Fibroblast of skin of left quadriceps (primary cell): ENCODE data around the gene POLE3.
"Not testable (repeated sequence)": the region's sequence is repeated elsewhere in the genome, so short reads cannot be mapped to it uniquely, and the experiment has no call there.

ENCODE experiments used
- DNase-seq, 2 experiments: peaks; one replicate each; pipeline ENCODE4 v3.0.0-alpha.2; 2013; ENCODE audit warnings: low read depth in 2 of 2

Gene POLE3, protein sequence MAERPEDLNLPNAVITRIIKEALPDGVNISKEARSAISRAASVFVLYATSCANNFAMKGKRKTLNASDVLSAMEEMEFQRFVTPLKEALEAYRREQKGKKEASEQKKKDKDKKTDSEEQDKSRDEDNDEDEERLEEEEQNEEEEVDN

DNA sequence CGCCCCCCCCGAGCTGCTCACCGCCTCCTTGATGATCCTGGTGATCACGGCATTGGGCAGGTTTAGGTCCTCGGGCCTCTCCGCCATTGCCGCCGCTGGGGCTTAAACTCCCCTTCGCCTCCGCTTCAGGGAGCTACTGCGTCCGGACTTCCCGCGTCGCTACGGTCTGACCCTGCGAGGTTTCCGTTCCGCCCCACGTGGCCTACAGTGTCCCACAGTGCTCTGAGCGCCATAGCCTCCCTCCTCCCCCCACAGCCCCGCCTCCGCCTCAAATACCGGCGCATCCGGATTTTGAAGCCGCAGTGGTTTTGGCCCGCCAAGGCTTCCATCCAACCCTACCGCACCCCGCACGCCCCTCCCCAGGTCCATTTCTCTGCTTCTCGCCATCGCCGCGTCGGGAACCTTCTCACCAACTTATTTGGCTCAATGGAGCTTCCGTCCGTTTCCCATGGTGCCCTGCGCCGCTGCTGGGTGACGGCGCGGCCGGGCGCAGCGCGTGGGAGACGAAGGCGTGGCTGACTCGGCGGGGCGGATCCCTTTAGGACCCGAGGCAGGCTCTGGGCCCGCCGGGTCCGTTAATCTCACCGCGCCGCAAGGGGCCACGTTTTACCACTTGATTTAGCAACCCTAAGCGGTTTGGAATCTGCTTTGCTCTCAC, at the start of gene POLE3, which contains the start of gene C9orf43:
POLE3 (minus strand) TSS at position 469 of the 658 bp plus-strand sequence; CDS start at position 87, 382 bp downstream.
C9orf43 (plus strand) TSS at position 541 of the 658 bp plus-strand sequence. CDS start 2,747 bp downstream, outside the sequence.
- DNase-seq = peak; percentile 92

DNA sequence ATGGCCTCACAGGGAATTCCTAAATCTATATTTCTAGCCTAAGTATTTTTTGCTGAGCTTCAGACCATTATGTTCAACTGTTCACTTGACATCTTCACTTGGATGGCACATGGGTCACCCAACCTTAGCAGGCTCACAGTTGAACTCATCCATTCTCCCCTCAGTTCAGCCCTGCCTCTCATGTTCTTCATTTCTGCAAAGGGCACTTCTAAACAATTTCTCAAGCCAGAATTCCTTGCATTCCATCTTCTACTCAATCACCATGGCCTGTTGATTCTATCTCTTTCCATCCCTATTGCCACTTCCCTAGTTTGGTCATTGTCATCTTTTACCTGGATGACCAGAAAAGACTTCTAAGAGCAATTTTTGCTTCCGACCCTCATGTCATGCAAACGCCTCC, 45.8 kb upstream of the POLE3 start:
- no peak for DNase-seq

DNA sequence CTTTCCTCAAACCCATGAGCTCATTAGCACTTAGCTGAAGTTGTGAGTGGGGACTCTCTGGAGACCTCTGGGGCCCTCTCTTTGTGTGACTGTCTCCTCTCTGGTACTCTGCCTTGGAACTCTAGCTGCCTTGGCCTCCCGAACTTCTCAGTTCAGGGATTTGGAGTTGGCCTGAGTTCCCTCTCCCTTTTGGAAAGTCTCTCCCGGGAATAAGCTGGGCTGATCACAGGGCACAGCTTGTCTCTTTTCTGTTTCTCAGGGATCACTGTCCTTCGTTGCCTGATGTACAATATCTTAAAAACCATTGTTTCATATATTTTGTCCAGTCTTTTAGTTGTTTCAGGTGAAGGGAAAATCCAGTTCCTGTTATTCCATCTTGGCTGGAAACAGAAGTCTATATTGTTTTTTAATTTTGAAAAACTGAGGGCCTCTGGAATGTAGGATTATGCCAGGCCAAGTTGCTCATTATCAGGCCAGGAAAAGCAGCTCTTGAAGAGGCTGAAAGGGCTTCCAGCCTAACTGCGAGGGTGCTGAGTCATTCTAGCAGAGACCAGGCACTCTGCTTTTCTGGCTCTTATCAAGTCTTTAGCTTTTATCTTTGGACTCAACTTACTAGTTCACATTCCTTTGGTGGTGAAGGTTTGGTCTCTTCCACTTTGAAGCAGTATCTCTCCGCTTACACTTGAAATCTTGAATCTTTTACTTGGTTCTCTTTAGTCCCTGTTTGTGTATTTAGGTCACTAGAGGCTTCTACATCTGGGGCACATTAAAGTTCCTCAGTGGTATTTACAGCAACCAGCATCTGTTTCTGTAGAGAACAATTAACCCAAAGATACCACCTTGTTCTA, 44.7 kb upstream of the POLE3 start:
- peak; percentile 65 to 67 for DNase-seq

DNA sequence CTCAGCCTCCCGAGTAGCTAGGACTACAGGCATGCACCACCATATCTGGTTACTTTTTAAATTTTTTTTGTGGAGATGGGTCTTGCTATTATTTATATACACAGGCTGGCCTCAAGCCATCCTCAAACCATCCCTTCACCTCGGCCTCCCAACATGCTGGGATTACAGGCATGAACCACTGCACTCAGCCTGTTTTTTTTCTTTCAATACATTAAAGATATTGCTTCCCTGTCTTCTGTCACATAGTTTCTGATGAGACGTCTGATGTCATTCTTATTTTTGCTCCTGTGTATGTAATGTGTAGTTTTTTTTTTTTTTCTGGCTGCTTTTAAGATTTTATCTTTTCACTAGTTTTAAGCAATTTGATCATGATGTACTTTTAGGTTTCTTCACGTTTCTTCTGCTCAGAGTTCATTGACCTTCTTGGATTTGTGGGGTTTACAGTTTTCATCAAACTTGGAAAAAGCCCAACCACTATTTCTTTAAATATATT, 41.7 kb upstream of the POLE3 start:
- DNase-seq = no peak

DNA sequence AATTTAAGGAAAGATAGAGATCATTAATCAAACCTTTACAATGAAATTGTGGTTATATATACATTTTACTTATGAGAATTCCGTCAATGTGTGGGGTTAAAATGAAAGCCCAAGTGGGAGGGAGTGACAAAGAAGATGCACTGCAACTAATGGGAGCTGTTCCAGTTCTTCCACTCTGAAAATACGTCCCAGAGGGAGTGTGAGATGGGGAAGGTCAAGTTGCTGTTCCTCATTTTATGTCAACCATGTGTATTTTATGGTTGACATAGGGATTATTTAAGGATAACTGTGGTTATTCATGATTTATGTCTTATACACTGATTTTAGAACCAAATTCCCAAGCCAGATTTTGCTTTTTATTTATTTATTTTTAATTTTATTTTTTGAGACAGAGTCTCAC, 38.9 kb upstream of the POLE3 start:
- no peak for DNase-seq

DNA sequence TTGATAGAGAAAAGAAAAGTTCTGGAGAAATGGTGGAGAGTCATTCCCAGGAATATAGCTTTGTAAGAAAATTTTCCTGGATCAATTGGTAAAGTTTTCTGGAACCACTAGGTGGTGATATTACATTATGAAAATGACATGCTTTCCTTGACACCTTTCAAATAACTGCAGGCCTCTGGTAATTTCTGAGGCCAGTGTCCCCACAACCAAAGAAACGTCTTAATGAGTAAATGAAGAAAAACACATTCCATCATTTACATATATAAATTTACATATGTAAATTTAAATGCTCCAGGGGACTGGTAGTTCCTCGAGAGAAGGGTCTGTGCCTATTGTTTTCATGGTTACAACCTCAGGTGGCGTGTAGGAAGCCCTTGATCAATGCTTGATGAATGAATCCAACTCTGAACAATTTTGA, 35.9 kb upstream of the POLE3 start:
- DNase-seq = peak; percentile 20 to 30

DNA sequence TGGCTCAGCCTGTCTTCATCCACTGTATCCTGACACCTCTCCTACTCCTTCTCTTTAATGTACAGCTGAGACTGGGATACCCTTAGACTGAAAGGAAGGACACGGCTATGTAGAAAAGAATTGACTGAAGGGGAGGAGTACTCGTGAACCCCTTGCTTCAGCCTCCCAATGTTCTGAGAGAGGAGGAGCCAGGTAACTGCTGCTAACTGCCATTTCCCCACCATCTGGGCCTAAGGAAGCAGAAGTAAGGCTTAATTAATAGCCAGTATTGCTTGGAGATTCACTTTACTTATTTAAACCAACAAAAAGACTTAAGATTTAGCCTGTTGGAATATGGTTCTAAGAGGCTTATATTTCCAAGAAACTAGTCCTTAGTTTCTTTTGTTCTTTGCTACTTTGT, 34.3 kb upstream of the POLE3 start:
- DNase-seq = no peak

DNA sequence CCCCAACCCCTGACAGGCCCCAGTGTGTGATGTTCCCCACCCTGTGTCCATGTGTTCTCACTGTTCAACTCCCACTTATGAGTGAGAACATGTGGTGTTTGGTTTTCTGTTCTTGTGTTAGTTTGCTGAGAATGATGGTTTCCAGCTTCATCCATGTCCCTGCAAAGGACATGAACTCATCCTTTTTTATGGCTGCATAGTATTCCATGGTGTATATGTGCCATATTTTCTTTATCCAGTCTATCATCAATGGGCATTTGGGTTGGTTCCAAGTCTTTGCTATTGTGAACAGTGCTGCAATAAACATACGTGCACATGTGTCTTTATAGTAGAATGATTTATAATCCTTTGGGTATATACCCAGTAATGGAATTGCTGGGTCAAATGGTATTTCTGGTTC, 27.2 kb upstream of the POLE3 start:
- DNase-seq = not testable (repeated sequence)

DNA sequence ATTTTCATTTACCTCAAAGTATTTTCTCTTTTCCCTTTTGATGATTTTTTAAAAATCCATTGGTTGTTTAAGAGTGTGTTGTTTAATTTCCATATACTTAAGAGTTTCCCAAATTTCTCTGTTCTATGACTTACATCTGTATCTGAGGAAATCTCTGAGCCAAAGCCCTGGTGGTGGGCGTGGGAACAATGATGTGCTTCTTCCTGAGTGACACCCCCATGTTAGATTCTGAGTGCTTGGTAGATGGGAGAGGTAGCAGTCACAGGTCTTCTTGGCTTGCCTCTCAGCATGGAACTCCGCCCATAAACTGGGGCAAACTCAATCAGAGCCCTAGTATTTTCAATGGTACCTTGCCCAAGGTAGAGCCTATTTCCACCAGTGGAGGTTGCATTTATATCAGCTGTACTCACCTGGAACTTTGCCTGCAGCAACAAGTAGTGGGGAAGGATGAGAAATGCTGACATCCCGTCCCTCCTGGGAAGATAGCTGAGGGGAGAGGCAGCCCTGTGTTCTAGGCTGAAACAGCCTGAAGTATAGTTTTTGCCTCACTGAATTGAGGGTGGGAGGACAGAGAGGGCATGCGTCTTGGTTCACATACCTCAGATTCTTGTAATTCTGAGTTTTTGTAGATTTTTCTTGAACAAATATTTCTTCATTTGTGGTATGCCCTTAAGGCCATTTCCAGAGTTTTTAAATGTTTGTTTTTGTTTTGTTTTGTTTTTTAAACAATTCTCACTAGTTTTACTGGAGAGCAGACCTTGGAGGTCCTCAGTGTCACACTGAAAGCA, 26.4 kb upstream of the POLE3 start:
- DNase-seq = no peak

DNA sequence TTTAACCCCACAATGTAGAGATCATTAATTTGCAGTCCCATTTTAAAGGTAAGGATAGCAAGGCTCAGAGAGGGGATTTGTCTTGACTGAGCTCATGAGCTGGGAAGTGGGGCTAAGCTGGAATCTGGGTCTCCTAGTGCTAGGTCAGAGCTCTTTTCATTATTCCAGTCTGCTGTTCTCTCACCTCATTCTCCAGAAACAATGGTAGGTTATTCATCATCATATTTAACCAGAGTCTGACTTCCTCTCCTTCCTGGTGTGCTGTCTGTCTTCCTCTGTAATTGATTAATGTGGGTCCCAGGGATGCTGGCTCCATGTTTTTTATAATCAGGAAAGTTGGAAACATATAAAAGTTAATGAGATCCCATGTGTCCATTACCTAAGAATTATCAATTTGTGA, 20.7 kb upstream of the POLE3 start:
- DNase-seq = no peak

DNA sequence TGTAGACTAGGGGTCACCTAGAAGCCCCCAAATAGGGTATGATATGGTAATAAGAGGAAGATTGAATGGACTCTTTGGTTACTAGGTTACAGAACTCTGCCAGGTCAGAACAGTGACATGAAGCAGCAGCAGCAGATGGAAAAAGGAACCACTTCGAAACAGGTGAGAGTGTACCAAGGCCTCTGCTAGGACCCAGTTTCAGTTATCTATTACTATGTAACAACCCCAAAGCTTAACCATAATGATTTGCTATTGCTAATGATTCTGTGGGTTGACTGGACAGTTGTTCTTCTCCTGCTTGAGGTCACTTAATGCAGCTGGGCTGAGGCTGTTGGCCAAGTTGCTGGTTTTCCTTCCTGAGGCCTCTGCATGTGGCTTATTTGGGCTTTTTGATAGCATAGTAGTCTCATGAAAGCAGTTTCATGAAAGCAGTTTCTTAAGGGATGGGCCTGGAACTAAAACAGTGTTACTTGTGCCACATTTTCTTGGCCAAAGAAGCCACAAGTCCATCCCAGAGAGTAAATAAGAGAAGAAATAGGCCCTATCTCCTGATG, 17.7 kb upstream of the POLE3 start:
- DNase-seq = no peak

DNA sequence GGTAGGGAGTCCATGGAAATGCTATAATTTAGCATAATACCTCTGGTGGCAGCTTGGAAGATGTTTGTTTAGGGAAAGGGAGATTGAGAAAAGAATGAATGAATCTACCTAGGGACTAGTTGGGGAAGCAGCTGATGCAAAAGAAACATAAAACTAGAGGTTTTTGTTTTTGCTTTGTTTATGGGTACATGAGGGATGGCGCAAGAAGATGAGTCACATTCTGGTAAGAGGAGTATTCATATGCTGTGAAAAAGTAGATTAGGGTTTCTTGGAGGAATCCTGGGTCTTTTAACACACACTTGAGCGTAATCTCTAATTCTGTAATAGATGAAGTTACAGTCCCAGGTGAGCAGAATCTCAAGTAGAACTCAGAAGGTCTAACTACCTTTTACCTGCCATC, 17.2 kb upstream of the POLE3 start:
- DNase-seq = no peak

DNA sequence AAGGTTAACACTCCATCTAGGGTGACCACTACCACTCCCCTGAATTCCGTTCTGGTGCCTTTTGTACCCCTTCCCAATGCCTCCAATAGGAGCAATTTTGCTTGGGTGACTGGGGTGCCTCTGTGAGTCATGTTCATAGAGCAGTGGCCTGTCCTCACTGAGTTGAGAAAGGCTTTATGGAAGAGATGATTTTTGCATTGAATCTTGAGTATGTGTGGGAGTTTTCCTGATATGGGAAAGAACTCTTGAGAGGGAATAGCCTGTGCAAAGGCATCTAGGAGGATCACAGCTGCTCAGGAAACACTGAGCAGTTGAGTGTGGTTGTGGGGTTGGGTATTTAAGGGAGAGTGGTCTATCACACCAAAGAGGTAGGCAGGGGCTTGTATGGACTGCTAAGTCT, 16.2 kb upstream of the POLE3 start:
- DNase-seq = no peak

DNA sequence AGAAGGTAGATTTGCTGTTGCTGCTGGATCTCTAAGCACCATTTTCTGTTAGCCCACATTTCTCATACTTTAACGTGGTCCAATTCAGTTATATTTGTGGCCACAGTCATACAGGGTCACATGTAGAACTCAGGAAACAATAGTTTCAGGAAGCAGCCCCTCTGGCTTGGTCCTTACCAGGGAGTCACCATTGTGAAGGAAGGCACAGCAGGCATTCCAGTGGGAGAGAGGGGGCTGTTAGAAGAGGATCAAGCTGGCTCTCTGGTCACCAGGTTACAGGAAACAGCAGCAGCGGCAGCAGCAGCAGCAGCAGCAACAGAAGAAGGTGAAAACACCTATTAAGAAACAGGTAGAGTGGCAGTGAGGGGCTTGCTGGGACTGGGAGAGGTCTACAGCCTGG, 14.6 kb upstream of the POLE3 start:
- DNase-seq = no peak

DNA sequence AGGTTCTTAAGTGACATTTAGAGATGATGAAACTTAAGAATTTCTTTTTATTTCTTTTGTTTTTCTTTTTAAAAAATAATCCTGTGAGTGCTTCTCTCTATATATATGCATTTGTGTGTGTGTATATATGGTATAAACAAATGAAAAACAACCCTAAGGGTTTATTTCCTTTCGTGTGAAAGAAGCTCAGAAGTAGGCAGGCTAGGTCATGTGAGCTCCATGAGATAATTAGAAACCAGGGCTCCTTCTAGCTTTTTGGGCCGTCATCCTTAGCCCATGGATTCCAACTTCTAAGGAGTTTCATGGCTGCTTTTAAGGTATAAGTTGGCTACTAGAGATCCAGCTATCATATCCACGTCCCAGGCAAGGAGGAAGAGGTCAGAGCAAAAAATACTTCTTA, 11.3 kb upstream of the POLE3 start:
- no peak for DNase-seq

DNA sequence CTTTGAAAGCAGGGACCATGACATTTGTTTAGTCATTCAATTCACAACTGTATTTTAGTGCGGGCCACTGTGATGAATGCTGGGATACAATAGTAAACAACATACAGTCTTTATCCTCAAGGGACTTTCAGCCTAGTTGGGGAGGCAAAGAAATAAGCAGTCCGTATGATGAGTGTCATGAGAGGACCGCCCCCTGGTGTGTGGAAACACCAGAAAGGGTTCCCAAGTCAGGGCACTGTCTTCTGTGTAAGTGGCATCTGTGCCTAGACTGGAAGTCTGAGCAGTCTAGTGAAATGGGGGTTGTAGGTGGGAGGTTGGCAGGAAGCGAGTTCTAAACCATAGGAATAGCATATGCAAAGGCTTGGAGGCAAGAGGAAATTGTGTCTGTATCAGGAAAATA, 6.9 kb upstream of the POLE3 start:
- DNase-seq = no peak

DNA sequence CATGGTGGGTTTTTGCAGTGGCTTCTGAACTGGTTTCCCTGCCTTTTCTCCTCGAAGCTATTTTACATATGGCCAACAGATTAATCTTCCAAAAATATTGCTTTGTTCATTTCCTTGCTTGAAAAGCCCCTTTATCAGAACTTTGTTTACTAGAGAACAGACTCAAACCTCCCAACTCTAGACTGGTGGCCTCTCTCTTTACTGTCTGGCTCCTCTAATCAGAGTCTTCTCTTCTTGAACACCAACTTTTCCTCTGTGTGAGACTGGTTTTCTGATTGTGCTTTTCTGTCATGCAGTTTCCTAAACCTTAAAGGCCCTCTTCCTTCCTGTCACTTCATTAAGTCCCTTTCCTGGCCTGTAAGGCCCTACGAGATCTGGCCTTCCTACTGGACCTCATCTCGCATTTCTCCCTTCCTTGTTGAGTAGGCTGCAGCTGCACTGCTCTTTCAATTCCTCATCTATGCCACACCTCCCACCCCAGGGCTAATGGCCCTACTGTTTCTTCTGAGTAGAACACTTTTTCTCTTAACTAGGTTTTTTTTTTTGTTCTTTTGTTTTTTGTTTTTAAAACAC, 5.8 kb upstream of the POLE3 start:
- DNase-seq = no peak

DNA sequence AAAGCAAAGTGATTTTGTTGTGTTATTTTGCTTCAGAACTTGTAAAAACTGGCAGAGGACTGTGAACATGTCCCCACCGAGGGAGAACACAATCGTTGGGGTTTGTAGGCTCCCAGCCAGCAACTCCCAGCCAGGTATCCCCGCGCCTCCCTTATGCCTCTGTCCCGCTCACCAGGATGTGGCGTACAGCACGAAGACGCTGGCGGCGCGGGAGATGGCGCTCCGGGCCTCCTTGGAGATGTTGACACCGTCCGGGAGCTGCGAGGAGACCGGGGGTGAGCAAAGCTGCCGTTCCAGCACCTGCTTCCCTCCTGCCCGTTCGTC, 630 bp downstream of the POLE3 start:
- DNase-seq = no peak

DNA sequence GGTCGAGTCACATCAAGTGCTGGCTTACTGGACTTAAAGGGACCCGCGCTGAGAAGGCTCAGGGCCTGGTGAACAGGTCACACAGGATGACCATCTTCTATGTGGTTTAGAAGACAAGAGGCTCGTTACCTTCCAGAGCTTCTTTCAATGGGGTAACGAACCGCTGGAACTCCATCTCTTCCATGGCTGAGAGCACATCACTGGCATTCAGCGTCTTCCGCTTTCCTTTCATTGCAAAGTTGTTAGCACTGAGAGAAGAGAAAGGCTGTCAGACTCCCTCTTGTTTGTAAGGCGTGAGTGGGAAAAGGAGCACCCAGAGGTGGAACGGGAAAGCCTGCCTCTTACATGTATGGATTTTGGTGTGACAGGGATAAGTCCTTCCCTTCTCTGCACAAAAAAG, 994 bp downstream of the POLE3 start:
- DNase-seq = no peak

DNA sequence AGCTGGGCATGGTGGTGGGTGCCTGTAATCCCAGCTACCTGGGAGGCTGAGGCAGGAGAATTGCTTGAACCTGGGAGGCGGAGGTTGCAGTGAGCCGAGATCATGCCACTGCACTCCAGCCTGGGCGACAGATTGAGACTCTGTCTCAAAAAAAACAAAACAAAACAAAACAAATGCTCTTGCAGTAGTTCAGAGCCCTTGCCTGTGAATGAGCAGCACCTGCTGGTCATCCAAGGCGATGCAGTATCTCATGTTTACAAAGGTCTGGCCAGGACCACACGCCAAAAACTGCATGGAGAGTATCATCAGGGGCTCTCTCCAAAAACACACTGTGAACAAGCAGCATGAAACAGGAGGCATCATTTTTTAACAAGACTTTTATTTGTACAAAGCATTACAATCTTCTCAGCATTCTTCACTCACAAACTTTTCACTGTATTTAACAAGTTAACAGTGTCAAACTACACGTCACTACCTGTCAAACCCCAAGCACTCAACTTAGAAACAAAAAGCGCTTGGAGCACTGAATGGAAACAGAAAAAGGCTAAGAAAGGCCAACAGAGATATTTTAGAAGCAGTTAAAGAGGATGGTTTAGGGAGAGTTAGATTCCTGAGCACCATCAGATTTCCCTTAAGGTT, 3.5 kb downstream of the POLE3 start:
- DNase-seq = peak; percentile 27 to 35

DNA sequence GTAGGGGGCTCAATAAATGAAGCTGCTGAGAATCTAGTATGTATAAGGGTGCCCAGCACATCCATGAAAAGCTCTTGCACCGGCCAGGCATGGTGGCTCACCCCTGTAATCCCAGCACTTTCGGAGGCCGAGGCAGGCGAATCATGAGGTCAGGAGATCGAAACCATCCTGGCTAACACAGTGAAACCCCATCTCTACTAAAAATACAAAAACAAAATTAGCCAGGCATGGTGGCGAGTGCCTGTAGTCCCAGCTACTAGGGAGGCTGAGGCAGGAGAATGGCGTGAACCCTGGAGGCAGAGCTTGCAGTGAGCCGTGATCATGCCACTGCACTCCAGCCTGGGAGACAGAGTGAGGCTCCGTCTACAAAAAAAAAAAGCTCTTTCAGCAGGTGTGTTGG, 4.1 kb downstream of the POLE3 start:
- DNase-seq = not testable (repeated sequence)
